Kidney capillary endothelial cell (primary cell): ENCODE measurements around the gene CFAP100.

Experiments used
- DNase-seq: peaks from one replicate; pipeline ENCODE4 v3.0.0-alpha.2; 2018; ENCODE audit warnings: low spot score

CFAP100 gene

GRCh38 chr3:126463521-126463920 lies 68.8 kb downstream of the CFAP100 start:
- no peak for DNase-seq

- no peak for DNase-seq
These were observed 69.4 kb downstream of the CFAP100 start for GRCh38 chr3:126464093-126464492.

GRCh38 chr3:126464494-126464893 lies 69.8 kb downstream of the CFAP100 start:
- no peak for DNase-seq

- DNase-seq: no peak
These were observed 70.3 kb downstream of the CFAP100 start for GRCh38 chr3:126464997-126465396.

GRCh38 chr3:126465928-126466544 lies 71.3 kb downstream of the CFAP100 start:
- DNase-seq: no peak

GRCh38 chr3:126466886-126467610 lies 72.3 kb downstream of the CFAP100 start:
- no peak for DNase-seq

GRCh38 chr3:126467611-126467955 lies 72.9 kb downstream of the CFAP100 start:
- DNase-seq: no peak

- DNase-seq: no peak
These were observed 73.6 kb downstream of the CFAP100 start for GRCh38 chr3:126468028-126468891.

GRCh38 chr3:126469479-126469878 lies 74.8 kb downstream of the CFAP100 start:
- no peak for DNase-seq

- DNase-seq: peak; percentile 39
These were observed 77.7 kb downstream of the CFAP100 start for GRCh38 chr3:126472277-126473006.

GRCh38 chr3:126473292-126474168 lies 78.8 kb downstream of the CFAP100 start:
- no peak for DNase-seq

GRCh38 chr3:126474498-126475412 lies 80.0 kb downstream of the CFAP100 start:
- DNase-seq: peak; percentile 18

- DNase-seq: peak; percentile 91
These were observed 80.9 kb downstream of the CFAP100 start, which contains the start of gene ZXDC for GRCh38 chr3:126475413-126476114. TSS of gene ZXDC (minus strand) at chr3:126475891. CDS start at chr3:126475865, 26 bp downstream.

- DNase-seq: peak; percentile 32
These were observed 81.7 kb downstream of the CFAP100 start for GRCh38 chr3:126476166-126477060.

GRCh38 chr3:126477061-126477380 lies 82.3 kb downstream of the CFAP100 start:
- no peak for DNase-seq

- no peak for DNase-seq
These were observed 84.0 kb downstream of the CFAP100 start for GRCh38 chr3:126478581-126479310.

- no peak for DNase-seq
These were observed 84.9 kb downstream of the CFAP100 start for GRCh38 chr3:126479642-126480041.

- DNase-seq: no peak
These were observed 85.5 kb downstream of the CFAP100 start for GRCh38 chr3:126480206-126480605.
